Neutrophil (primary cell): ENCODE results near the gene KISS1R.

Experiments
- H3K27ac ChIP-seq: fragments of 200-600 bp; sonication (generic); 2 replicates; pipeline ENCODE4 v1.5.1; 2016; ENCODE audit warnings: mild to moderate bottlenecking, moderate library complexity
- H3K27me3 ChIP-seq: fragments of 200-600 bp; sonication (generic); 2 replicates; pipeline ENCODE4 v1.6.0; 2016; ENCODE audit warnings: mild to moderate bottlenecking
- H3K36me3 ChIP-seq: fragments of 200-600 bp; sonication (generic); 2 replicates; pipeline ENCODE4 v1.5.1; 2017
- H3K4me1 ChIP-seq, 2 experiments: fragments of 200-600 bp in 1 of 2; sonication (generic) in 1 of 2; 1 replicate in 1 of 2; 2 replicates in 1 of 2; pipeline versions ENCODE4 v1.5.1 to v1.6.1; 2013 to 2016; ENCODE audit warnings: low read depth in 1 of 2, low read length in 1 of 2, mild to moderate bottlenecking in 1 of 2, moderate library complexity in 1 of 2; ENCODE audit not compliant: control insufficient read depth in 1 of 2, insufficient read depth in 1 of 2
- H3K4me3 ChIP-seq, 2 experiments: fragments of 200-600 bp in 1 of 2; sonication (generic) in 1 of 2; 1 replicate in 1 of 2; 2 replicates in 1 of 2; pipeline ENCODE4 v1.5.1; 2013 to 2016; ENCODE audit warnings: low read depth in 1 of 2, low read length in 1 of 2, mild to moderate bottlenecking in 1 of 2, moderate library complexity in 1 of 2
- H3K9me3 ChIP-seq: fragments of 200-600 bp; sonication (generic); 2 replicates; pipeline ENCODE4 v1.5.1; 2016
- TF ChIP-seq, protein P1 (sequence below): fragments of 200-600 bp; sonication (generic); IDR thresholded peaks from 2 replicates; pipeline ENCODE4 v1.5.1; 2016; ENCODE audit warnings: antibody characterized with exemption

The KISS1R gene

DNA sequence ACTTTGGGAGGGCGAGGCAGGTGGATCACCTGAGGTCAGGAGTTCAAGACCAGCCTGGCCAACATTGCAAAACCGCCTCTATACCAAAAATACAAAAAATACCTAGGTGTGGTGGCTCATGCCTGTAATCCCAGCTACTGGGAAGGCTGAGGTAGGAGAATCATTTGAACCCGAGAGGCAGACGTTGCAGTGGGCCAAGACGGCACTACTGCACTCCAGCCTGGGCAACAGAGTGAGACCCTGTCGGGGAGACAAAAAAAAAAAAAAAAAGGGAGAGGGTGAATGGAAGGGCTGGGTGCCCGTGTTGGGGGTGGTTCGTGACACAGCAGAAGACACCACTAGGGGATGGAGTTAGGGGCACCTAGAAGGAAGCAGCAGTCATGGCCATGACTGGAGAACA is 46.8 kb upstream of the KISS1R start:
- no peaks in the 10 kb centered on the region for H3K27me3 ChIP-seq
- no peak overlapping the region for H3K4me3 ChIP-seq
- H3K4me1 ChIP-seq = peaks cover 7 to 10% of the 10 kb centered on the region in 2 experiments
- TF ChIP-seq, protein P1, sequence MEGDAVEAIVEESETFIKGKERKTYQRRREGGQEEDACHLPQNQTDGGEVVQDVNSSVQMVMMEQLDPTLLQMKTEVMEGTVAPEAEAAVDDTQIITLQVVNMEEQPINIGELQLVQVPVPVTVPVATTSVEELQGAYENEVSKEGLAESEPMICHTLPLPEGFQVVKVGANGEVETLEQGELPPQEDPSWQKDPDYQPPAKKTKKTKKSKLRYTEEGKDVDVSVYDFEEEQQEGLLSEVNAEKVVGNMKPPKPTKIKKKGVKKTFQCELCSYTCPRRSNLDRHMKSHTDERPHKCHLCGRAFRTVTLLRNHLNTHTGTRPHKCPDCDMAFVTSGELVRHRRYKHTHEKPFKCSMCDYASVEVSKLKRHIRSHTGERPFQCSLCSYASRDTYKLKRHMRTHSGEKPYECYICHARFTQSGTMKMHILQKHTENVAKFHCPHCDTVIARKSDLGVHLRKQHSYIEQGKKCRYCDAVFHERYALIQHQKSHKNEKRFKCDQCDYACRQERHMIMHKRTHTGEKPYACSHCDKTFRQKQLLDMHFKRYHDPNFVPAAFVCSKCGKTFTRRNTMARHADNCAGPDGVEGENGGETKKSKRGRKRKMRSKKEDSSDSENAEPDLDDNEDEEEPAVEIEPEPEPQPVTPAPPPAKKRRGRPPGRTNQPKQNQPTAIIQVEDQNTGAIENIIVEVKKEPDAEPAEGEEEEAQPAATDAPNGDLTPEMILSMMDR = no peak
- H3K36me3 ChIP-seq = peaks cover 64% of the 10 kb centered on the region
- no peak overlapping the region for H3K27ac ChIP-seq
- no peaks in the 10 kb centered on the region for H3K9me3 ChIP-seq

DNA sequence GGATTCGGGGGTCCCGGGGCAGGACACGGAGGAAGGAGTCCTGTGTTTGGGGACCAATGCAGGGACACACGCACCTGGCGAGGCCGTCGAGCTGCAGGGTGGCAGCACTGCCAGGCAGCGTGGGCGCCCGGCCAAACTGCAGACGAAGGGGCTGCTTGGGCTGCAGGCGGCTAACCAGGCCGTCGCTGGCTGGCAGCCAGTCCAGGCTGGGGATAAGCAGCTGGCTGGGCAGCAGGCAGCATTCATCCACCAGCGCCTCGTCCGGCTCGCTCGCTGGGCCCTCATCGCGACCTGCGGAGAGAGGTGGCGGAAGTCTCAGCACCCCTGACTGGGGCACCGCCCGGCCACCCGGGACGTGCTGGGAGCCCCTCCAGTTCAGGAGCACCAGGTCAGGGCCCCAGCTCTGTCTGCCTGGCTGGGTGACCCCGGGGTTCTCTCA is 46.2 kb upstream of the KISS1R start:
- H3K36me3 ChIP-seq = peaks cover 71% of the 10 kb centered on the region
- H3K4me1 ChIP-seq = peaks cover 7 to 10% of the 10 kb centered on the region in 2 experiments
- no peaks in the 10 kb centered on the region for H3K27me3 ChIP-seq
- no peak overlapping the region for H3K27ac ChIP-seq
- H3K4me3 ChIP-seq = no peak overlapping the region
- no peaks in the 10 kb centered on the region for H3K9me3 ChIP-seq
- TF ChIP-seq, protein P1 = no peak

DNA sequence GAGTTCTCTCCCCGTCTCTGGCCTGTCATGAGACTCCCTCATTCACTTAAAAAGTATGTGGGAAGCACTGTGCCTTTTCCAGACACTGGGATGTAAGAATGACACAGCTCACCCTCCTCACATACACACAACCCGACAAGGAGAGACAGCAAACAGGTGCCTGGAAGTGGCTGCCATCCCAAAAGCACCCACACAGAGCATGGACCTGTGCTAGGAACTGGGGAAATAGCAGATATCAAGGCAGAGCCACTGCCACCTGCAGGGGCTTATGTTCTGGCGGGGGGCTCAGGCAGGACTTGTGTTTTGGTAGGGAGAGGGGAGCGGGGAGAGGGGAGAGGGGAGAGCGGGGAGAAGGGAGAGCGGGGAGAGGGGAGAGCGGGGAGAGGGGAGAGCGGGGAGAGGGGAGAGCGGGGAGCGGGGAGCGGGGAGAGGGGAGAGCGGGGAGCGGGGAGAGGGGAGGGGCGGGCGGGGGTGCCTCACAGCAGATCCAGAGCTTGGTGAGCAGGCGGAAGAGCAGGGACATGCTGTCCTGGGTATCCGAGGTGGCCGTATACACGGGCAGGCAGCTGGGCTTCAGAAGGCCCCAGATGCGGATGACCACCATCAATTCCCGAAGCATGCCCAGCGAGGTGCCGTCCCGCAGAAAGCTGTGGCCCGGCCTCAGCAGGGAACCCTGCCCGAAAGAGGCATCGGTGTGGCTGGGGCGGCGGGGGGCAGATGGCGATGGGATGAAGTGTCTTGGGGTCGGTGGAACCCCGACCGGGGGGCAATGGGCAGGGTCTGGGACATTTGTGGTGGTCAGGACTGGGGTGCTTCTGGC is 45.5 kb upstream of the KISS1R start:
- TF ChIP-seq, protein P1 = no peak
- peaks cover 78% of the 10 kb centered on the region for H3K36me3 ChIP-seq
- no peaks in the 10 kb centered on the region for H3K9me3 ChIP-seq
- H3K4me3 ChIP-seq = no peak overlapping the region
- H3K27me3 ChIP-seq = no peaks in the 10 kb centered on the region
- H3K4me1 ChIP-seq = peaks cover 7 to 10% of the 10 kb centered on the region in 2 experiments
- peak overlapping the region; percentile 14 for H3K27ac ChIP-seq

DNA sequence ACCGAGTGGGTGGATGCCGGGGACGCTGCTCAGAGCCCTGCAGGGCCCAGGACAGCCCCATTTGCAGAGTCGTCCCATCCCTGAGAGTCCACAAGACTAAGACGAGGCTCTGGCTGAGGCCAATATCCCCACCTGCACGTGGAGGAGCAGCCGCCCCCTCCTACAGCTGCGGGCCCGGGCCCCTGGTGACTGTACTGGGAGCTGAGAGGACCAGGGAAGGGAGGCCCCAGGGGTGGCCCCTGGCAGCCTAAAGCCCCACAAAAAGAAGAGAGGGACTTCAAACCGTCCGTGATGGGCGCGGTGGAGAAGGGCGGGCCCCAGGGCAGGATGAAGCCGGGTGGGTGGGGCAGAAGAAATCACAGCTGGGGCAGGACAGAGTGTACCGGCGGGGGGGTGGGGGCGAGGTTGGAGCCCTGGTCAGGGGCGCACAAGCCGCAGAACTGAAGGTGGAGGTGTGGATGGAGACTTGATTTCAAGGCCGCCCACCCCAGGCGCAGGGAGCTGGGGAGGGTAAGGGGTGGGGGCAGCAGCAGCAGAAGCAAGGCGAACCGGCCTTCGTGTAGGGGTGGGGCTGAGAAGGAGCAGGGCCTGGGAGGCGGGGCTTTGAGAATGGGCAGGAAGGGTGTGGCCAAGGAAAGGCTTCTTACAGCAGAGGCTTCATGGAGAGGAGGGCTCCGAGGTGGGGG is 44.7 kb upstream of the KISS1R start:
- peak overlapping the region in 1 of 2 experiments; percentile 34 for H3K4me3 ChIP-seq

DNA sequence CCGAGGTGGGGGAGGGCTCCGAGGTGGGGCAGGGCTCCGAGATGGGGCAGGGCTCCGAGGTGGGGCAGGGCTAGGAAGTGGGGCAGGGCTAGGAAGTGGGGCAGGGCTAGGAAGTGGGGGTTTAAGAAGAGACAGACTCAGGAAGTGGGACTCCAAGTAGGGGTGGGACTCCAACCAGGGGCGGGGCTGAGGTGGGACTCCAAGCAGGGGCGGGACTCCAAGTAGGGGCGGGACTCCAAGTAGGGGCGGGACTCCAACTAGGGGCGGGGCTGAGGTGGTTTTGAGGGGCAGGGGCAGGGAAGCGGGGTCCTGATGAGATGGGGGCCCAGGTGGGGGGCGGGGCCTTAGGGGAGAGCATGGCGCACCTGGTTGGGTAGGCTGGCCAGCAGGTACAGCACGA is 44.0 kb upstream of the KISS1R start:
- H3K9me3 ChIP-seq = no peaks in the 10 kb centered on the region
- H3K4me3 ChIP-seq = no peak overlapping the region
- TF ChIP-seq, protein P1 = no peak
- H3K36me3 ChIP-seq = peaks cover 73% of the 10 kb centered on the region
- peaks cover 7 to 10% of the 10 kb centered on the region in 2 experiments for H3K4me1 ChIP-seq
- H3K27me3 ChIP-seq = no peaks in the 10 kb centered on the region
- peak overlapping the region; percentile 14 for H3K27ac ChIP-seq

More for the DNA sequence above, 44.7 kb upstream of the KISS1R start:
- Histone ChIP-seq H3K27ac (peak overlapping the region; percentile 14), H3K9me3 (no peaks in the 10 kb centered on the region), H3K36me3 (peaks cover 79% of the 10 kb centered on the region), H3K27me3 (no peaks in the 10 kb centered on the region), H3K4me1 (peaks cover 7 to 10% of the 10 kb centered on the region in 2 experiments)
- TF ChIP-seq, protein P1 = no peak
